HEK293 (cell line): ENCODE results near the gene DNAJB6.

Experiments
- ATF2 ChIP-seq: fragments of 450-650 bp; formaldehyde crosslinking; IDR thresholded peaks from 2 replicates; pipeline ENCODE4 v1.5.1; 2016; ENCODE audit warnings: missing biosample characterization, missing genetic modification characterization, low read depth
- CTCF ChIP-seq: fragments of 450-650 bp; formaldehyde crosslinking; IDR thresholded peaks from 2 replicates; pipeline ENCODE4 v1.5.1; 2016; ENCODE audit warnings: missing biosample characterization, missing genetic modification characterization
- PBX3 ChIP-seq: sonication (generic); formaldehyde crosslinking; IDR thresholded peaks from 2 replicates; pipeline ENCODE4 v1.8.1; 2022; ENCODE audit warnings: mild to moderate bottlenecking, moderate library complexity, missing genetic modification reagents
- SALL2 ChIP-seq: fragments of 450-650 bp; formaldehyde crosslinking; IDR thresholded peaks from 2 replicates; pipeline ENCODE4 v1.5.0; 2017; ENCODE audit warnings: missing biosample characterization, mild to moderate bottlenecking, missing genetic modification characterization, borderline replicate concordance
- ZNF843 ChIP-seq: fragments of 450-650 bp; formaldehyde crosslinking; IDR thresholded peaks from 2 replicates; pipeline ENCODE4 v1.5.1; 2016; ENCODE audit warnings: missing biosample characterization, missing genetic modification characterization
- TF ChIP-seq, protein P1 (sequence below): fragments of 450-650 bp; formaldehyde crosslinking; IDR thresholded peaks from 2 replicates; pipeline ENCODE4 v1.5.1; 2016; ENCODE audit warnings: missing biosample characterization, missing genetic modification characterization

DNA sequence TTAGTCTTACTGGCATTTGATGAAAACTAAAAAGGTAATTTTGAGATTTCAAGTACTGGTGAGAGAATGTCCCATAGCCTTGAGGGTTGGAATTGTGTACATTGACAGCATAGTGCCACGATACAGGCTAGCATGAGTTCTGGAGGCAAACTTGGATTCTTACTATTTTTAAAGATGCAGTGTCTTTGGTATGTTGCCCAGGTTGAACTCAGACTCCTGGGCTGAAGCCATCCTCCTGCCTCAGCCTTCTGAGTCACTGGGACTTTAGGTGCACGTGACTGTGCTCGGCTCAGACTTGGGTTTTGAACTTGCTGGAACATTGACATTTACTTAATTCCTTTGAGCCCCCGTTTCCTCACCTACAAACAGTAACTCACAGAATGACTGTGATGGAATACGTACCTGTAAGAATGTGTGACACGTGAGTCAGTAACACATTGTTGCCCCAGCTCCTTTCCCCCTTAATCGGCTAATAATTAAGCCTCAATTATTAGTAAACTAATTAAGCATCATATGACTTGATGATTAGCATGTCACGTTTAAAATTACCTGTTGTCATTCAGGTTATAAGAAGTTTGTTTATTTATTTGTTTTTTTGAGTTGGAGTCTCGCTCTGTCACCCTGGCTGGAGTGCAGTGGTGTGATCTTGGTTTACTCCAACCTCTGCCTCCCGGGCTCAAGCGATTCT, 10.6 kb downstream of the DNAJB6 start:
- TF ChIP-seq SALL2, result no peak
- TF ChIP-seq PBX3, result no peak
- no peak for TF ChIP-seq ATF2 (tag by site-specific recombination)
- TF ChIP-seq, protein P1, sequence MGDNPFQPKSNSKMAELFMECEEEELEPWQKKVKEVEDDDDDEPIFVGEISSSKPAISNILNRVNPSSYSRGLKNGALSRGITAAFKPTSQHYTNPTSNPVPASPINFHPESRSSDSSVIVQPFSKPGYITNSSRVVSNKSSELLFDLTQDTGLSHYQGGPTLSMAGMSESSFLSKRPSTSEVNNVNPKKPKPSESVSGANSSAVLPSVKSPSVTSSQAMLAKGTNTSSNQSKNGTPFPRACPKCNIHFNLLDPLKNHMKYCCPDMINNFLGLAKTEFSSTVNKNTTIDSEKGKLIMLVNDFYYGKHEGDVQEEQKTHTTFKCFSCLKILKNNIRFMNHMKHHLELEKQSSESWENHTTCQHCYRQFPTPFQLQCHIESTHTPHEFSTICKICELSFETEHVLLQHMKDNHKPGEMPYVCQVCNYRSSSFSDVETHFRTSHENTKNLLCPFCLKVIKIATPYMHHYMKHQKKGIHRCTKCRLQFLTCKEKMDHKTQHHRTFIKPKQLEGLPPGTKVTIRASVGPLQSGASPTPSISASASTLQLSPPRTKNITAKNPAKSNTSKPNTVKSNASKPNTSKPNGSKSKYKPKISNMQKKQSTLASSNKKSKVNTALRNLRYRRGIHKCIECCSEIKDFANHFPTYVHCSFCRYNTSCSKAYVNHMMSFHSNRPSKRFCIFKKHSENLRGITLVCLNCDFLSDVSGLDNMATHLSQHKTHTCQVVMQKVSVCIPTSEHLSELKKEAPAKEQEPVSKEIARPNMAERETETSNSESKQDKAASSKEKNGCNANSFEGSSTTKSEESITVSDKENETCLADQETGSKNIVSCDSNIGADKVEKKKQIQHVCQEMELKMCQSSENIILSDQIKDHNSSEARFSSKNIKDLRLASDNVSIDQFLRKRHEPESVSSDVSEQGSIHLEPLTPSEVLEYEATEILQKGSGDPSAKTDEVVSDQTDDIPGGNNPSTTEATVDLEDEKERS (tag by site-specific recombination), result no peak
- no peak for TF ChIP-seq ZNF843 (tag by site-specific recombination)
- TF ChIP-seq CTCF (tag by site-specific recombination), result no peak
